ENCODE measurements around the gene COG2.

Gene COG2

GRCh38 chr1:230624097-230624713 lies 18.1 kb upstream of the COG2 start:
- Histone ChIP-seq H3K36me3 (ENCODE audit: control insufficient read depth, insufficient read depth, low read length) (no peaks in the 10 kb centered on the region), H3K9me3 (ENCODE audit: control insufficient read depth, low read length) (no peaks in the 10 kb centered on the region), H2AFZ (no peak overlapping the region), H3K79me2 (no peaks in the 10 kb centered on the region), H3K4me3 (ENCODE audit: low read depth, low read length) (no peak overlapping the region), H3K27ac (no peak overlapping the region), H3K9ac (no peak overlapping the region), H3K4me1 (no peaks in the 10 kb centered on the region), H3K27me3 (ENCODE audit: control insufficient read depth, insufficient read depth, low read length) (no peaks in the 10 kb centered on the region), H3K4me2 (ENCODE audit: low read length) (no peak overlapping the region)
- TF ChIP-seq CTCF (IDR thresholded peaks at IDR 0.05): no peak

DNA sequence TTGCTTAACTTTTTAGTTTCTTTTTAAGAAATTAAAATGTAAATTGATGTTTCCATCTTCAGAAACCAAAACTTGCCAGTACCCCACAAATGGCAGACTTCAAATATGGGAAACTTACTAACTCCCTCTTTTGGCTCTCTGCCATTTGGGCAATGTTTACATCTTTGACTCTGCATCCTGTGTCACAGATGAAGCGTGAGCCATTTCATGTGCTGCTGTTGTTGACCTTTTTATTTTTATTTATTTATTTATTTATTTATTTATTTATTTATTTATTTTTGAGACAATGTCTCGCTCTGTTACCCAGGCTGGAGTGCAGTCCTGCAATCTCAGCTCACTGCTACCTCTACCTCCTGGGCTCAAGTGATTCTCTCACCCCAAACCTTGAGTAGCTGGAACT lies 16.0 kb upstream of the COG2 start:
- Histone ChIP-seq H3K9ac (no peak overlapping the region), H3K79me2 (no peaks in the 10 kb centered on the region), H3K4me1 (no peaks in the 10 kb centered on the region), H3K27me3 (ENCODE audit: control insufficient read depth, insufficient read depth, low read length) (no peaks in the 10 kb centered on the region), H3K9me3 (ENCODE audit: control insufficient read depth, low read length) (no peaks in the 10 kb centered on the region), H3K4me3 (ENCODE audit: low read depth, low read length) (no peak overlapping the region), H3K4me2 (ENCODE audit: low read length) (no peak overlapping the region), H3K36me3 (ENCODE audit: control insufficient read depth, insufficient read depth, low read length) (no peaks in the 10 kb centered on the region), H2AFZ (no peak overlapping the region), H3K27ac (no peak overlapping the region)
- TF ChIP-seq CTCF (IDR thresholded peaks at IDR 0.05): no peak

- H3K4me1 ChIP-seq: peaks cover 10% of the 10 kb centered on the region
- no peak overlapping the region for H3K4me3 ChIP-seq (ENCODE audit: low read depth, low read length)
- no peak overlapping the region for H3K4me2 ChIP-seq (ENCODE audit: low read length)
- H3K27me3 ChIP-seq (ENCODE audit: control insufficient read depth, insufficient read depth, low read length): no peaks in the 10 kb centered on the region
- no peaks in the 10 kb centered on the region for H3K36me3 ChIP-seq (ENCODE audit: control insufficient read depth, insufficient read depth, low read length)
- H3K9me3 ChIP-seq (ENCODE audit: control insufficient read depth, low read length): no peaks in the 10 kb centered on the region
- no peak overlapping the region for H3K27ac ChIP-seq
- no peak overlapping the region for H2AFZ ChIP-seq
- no peaks in the 10 kb centered on the region for H3K79me2 ChIP-seq
- no peak for TF ChIP-seq CTCF (IDR thresholded peaks at IDR 0.05)
- no peak overlapping the region for H3K9ac ChIP-seq
Observed at GRCh38 chr1:230627767-230628166, 14.5 kb upstream of the COG2 start.

DNA sequence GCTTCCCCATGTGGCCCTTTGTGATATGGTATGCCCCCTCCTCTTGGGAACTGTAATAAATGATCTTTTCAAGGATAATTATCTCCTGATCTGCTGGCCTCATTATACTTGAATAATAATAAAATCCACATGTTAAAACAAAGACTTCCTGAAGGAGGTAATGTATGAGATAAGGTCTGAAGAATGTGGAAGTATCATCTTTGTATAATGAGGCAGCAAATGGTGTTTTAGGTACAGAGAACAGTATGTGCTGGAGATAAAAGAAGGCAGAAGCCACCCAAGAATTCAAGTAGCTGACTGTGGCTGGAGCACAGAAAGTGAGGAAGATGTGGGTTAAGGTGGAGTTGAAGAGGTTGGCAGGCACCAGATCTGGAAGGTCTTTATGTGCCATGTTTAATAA lies 12.8 kb upstream of the COG2 start:
- Histone ChIP-seq H3K36me3 (ENCODE audit: control insufficient read depth, insufficient read depth, low read length) (no peaks in the 10 kb centered on the region), H2AFZ (no peak overlapping the region), H3K4me3 (ENCODE audit: low read depth, low read length) (no peak overlapping the region), H3K79me2 (no peaks in the 10 kb centered on the region), H3K27me3 (ENCODE audit: control insufficient read depth, insufficient read depth, low read length) (no peaks in the 10 kb centered on the region), H3K9me3 (ENCODE audit: control insufficient read depth, low read length) (no peaks in the 10 kb centered on the region), H3K27ac (no peak overlapping the region), H3K4me2 (ENCODE audit: low read length) (no peak overlapping the region), H3K4me1 (peaks cover 15% of the 10 kb centered on the region), H3K9ac (no peak overlapping the region)
- TF ChIP-seq CTCF (IDR thresholded peaks at IDR 0.05): no peak

DNA sequence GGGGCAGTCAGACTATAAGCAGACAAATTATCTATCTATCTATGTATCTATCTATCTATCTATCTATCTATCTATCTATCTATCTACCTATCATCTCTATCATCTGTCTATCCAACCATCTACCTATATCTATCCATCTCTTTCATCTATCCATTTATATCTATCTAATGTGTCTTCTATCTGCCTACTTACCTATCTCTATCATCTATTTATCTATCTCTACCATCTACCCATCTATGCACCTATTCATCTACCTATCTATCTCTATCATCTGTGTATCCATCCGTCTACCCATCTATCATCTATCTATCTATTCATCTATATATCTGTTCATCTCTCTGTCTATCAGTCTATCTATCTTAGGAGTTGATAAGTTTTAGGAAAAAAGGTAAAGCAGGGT lies 10.8 kb upstream of the COG2 start:
- Histone ChIP-seq H3K4me2 (ENCODE audit: low read length) (no peak overlapping the region), H3K27me3 (ENCODE audit: control insufficient read depth, insufficient read depth, low read length) (no peaks in the 10 kb centered on the region), H3K36me3 (ENCODE audit: control insufficient read depth, insufficient read depth, low read length) (no peaks in the 10 kb centered on the region), H3K4me1 (peaks cover 15% of the 10 kb centered on the region), H2AFZ (no peak overlapping the region), H3K9ac (no peak overlapping the region), H3K9me3 (ENCODE audit: control insufficient read depth, low read length) (no peaks in the 10 kb centered on the region), H3K4me3 (ENCODE audit: low read depth, low read length) (no peak overlapping the region), H3K27ac (no peak overlapping the region), H3K79me2 (no peaks in the 10 kb centered on the region)
- no peak for TF ChIP-seq CTCF (IDR thresholded peaks at IDR 0.05)

Measured in parathyroid adenoma (tissue), 2 donors.